ENCODE measurements around the gene NPLOC4. TPM values are rescaled to one million over a fixed set of nuclear protein-coding genes. Genes with fewer than 3 reads are reported as not detected.

The NPLOC4 gene
- total and polyA plus RNA-seq, 2 of the 8 experiments (the other 6 are each of a cell fraction or from before 2014, with no cell fraction given) = 70.7 to 92.7 TPM

GRCh38 chr17:81514739-81515529 is 122.0 kb downstream of the NPLOC4 start (continued):
- no peak for TF ChIP-seq CBX8 (IDR thresholded peaks at IDR 0.05; ENCODE audit: borderline replicate concordance, low read depth, low read length)
- no peak for TF ChIP-seq BRCA1 (IDR thresholded peaks at IDR 0.05; ENCODE audit: low read depth, low read length)
- no peak for TF ChIP-seq SAP30 (IDR thresholded peaks at IDR 0.05; ENCODE audit: insufficient read depth, insufficient replicate concordance, low read length)
- TF ChIP-seq SUZ12 (IDR thresholded peaks at IDR 0.05; ENCODE audit: low read length) = no peak
- TF ChIP-seq FOSL1 (IDR thresholded peaks at IDR 0.05; ENCODE audit: insufficient read depth, low read depth, low read length) = no peak
- TF ChIP-seq CHD1 (IDR thresholded peaks at IDR 0.05; ENCODE audit: low read depth, low read length) = no peak
- no peak for TF ChIP-seq MAFK (IDR thresholded peaks at IDR 0.05; ENCODE audit: low read depth, low read length)
- TF ChIP-seq KDM4A (IDR thresholded peaks at IDR 0.05; ENCODE audit: low read depth, low read length, severe bottlenecking) = no peak
- 0 out of 2 replicates have a peak, but pooled peaks have one; percentile 26 for TF ChIP-seq POLR2AphosphoS5 (IDR thresholded peaks at IDR 0.05; ENCODE audit: low read depth, low read length)
- no peak for TF ChIP-seq SP4 (IDR thresholded peaks at IDR 0.05; ENCODE audit: low read length)
- TF ChIP-seq E2F6 (IDR thresholded peaks at IDR 0.05) = no peak
- no peak for TF ChIP-seq CHD2 (IDR thresholded peaks at IDR 0.05; ENCODE audit: low read length)
- no peak for TF ChIP-seq TCF12 (IDR thresholded peaks at IDR 0.05; ENCODE audit: low read depth, low read length)
- TF ChIP-seq RNF2 (IDR thresholded peaks at IDR 0.05; ENCODE audit: borderline replicate concordance, low read depth, low read length, missing control alignments, poor library complexity, severe bottlenecking) = no peak
- 0 out of 2 replicates have a peak, but pooled peaks have one; percentile 9 for TF ChIP-seq CREB1 (IDR thresholded peaks at IDR 0.05)
- TF ChIP-seq TBP (IDR thresholded peaks at IDR 0.05; ENCODE audit: low read depth, low read length) = no peak
- no peak for TF ChIP-seq SP1 (IDR thresholded peaks at IDR 0.05; ENCODE audit: low read depth, low read length)
- 0 out of 2 replicates have a peak, but pooled peaks have one; percentile 27 for TF ChIP-seq GABPA (IDR thresholded peaks at IDR 0.05; ENCODE audit: borderline replicate concordance, insufficient read depth, low read length)
- TF ChIP-seq TEAD4 (IDR thresholded peaks at IDR 0.05; ENCODE audit: low read depth, low read length) = no peak
- no peak for TF ChIP-seq KDM5A (IDR thresholded peaks at IDR 0.05; ENCODE audit: low read length)
- no peak for TF ChIP-seq BACH1 (IDR thresholded peaks at IDR 0.05; ENCODE audit: low read length)
- peak; percentile 90 for TF ChIP-seq SRF (IDR thresholded peaks at IDR 0.05; ENCODE audit: low read depth, low read length)
- no peak for TF ChIP-seq GTF2F1 (IDR thresholded peaks at IDR 0.05; ENCODE audit: borderline replicate concordance, low read depth, low read length)
- 0 out of 2 replicates have a peak, but pooled peaks have one; percentile 5 for TF ChIP-seq TAF1 (IDR thresholded peaks at IDR 0.05; ENCODE audit: low read depth, low read length)
- no peak for TF ChIP-seq EZH2 (IDR thresholded peaks at IDR 0.05; ENCODE audit: low read depth, low read length, severe bottlenecking)

Data from H1 (cell line).